Spleen (tissue), 7 donors: ENCODE measurements around the gene PODXL2.
"Not testable (repeated sequence)": the region's sequence is repeated elsewhere in the genome, so short reads cannot be mapped to it uniquely, and the experiment has no call there.

Experiments used
- CTCF ChIP-seq, 11 experiments: fragments of 200-600 bp in 7 of 11; fragments of 450-650 bp in 4 of 11; sonication (generic) in 4 of 11; IDR thresholded peaks in 8 of 11; conservative IDR thresholded peaks in 3 of 11; 1 replicate in 7 of 11; 2 replicates in 4 of 11; pipeline versions ENCODE4 v1.4.0 to v1.8.0; 2016 to 2021; ENCODE audit warnings: antibody characterized with exemption in 11 of 11, inconsistent platforms in 4 of 11, mild to moderate bottlenecking in 1 of 11
- POLR2AphosphoS5 ChIP-seq, 3 donors: sonication (generic); formaldehyde crosslinking; IDR thresholded peaks; one replicate each; pipeline ENCODE4 v1.5.1; 2017; ENCODE audit warnings: antibody characterized with exemption in 3 of 3
- donor health status: DM: no; HTN: no; CAD: no; lungs with moderate emphysema.
- donor health status: DM: no; HTN: no; CAD: no.
- donor health status: DM: no; HTN: no; CAD: no.

DNA sequence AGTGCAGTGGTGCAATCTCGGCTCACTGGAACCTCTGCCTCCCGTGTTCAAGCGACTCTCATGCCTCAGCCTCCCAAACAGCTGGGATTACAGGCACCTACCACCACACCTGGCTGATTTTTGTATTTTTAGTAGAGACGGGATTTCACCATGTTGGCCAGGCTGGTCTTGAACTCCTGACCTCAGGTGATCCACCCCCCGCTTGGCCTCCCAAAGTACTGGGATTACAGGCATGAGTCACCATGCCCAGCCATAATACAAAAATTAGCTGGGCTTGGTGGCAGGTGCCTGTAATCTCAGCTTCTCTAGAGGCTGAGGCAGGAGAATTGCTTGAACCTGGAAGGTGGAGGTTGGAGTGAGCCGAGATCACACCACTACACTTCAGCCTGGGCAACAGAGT lies 26.0 kb downstream of the PODXL2 start:
- not testable (repeated sequence) for TF ChIP-seq POLR2AphosphoS5 (IDR thresholded peaks at IDR 0.05); CTCF (IDR thresholded peaks at IDR 0.05 in 8 of 11, conservative IDR thresholded peaks at IDR 0.05 in 3 of 11)
